HCT116 (cell line): Measurements from ENCODE around the gene NUF2.

Source experiments
- EZH2phosphoT487 ChIP-seq: fragments of 200-600 bp; IDR thresholded peaks from 2 replicates; pipeline ENCODE4 v1.6.1; 2018; ENCODE audit warnings: antibody characterized with exemption, borderline replicate concordance
- SIN3A ChIP-seq: IDR thresholded peaks from 2 replicates; pipeline ENCODE4 v1.6.1; 2012; ENCODE audit warnings: low read depth

- TF ChIP-seq EZH2phosphoT487 (no peak), SIN3A (no peak)
These were observed 14.1 kb upstream of the NUF2 start for GRCh38 chr1:163307479-163308171.
